Stimulated activated CD8-positive, alpha-beta memory T cell treated with anti-CD3 and anti-CD28 coated beads, Interleukin-15, amount 100 ng/mL, for 48 hours (primary cell): Measurements from ENCODE around the gene LRRFIP1.
"Not testable (repeated sequence)": the region's sequence is repeated elsewhere in the genome, so short reads cannot be mapped to it uniquely, and the experiment has no call there.

Source experiments
- DNase-seq, 2 donors: peaks; one replicate each; pipeline ENCODE4 v3.0.0-alpha.2; 2020; ENCODE audit warnings: low read depth in 2 of 2

LRRFIP1 gene, protein sequence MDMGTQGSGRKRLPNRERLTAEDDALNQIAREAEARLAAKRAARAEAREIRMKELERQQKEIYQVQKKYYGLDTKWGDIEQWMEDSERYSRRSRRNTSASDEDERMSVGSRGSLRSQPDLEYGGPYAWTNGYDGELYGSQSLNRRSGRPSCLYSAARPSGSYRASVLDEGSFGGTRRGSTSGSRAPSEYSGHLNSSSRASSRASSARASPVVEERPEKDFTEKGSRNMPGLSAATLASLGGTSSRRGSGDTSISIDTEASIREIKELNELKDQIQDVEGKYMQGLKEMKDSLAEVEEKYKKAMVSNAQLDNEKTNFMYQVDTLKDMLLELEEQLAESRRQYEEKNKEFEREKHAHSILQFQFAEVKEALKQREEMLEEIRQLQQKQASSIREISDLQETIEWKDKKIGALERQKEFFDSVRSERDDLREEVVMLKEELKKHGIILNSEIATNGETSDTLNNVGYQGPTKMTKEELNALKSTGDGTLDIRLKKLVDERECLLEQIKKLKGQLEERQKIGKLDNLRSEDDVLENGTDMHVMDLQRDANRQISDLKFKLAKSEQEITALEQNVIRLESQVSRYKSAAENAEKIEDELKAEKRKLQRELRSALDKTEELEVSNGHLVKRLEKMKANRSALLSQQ

DNA sequence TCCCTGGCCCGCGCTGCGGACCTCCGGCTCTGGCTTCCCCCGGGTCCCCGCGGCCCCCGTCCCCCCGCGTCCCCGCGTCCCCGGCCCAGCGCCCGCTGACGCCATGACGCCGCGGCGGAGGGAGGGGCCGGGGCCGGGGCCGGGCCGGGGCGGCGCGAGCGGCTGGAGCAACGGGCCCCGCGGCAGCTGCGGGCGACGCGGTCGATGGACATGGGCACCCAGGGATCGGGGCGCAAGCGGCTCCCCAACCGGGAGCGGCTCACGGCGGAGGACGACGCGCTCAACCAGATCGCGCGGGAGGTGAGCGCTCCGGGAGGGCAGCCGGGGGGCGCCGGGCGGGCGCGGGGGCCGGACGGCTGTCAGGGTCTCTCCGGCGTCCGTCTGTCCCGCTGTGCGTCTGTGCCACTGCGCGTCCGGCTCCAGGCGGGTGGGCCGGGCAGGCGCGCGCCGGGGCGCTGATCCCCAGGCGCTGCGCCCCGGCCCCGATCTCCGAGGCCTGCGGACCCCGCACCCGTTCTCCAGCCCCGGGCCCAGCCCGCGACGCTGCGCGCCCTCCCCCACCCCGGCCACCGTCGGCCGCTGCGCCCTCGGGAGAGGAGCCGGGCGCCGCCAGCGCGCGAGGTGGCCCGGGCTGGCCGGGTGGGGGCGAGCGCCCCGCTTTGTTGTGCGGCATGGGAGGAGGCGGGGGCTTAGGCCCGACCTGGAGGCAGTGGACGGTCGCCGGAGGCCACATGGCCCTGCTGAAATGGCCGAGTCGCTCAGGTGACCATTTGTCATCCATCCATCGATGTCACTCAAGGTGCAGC is at the start of gene LRRFIP1:
TSS of gene LRRFIP1 (plus strand) at position 147 of the 806 bp plus-strand sequence. CDS start at position 205, 58 bp downstream.
- DNase-seq, result no peak

DNA sequence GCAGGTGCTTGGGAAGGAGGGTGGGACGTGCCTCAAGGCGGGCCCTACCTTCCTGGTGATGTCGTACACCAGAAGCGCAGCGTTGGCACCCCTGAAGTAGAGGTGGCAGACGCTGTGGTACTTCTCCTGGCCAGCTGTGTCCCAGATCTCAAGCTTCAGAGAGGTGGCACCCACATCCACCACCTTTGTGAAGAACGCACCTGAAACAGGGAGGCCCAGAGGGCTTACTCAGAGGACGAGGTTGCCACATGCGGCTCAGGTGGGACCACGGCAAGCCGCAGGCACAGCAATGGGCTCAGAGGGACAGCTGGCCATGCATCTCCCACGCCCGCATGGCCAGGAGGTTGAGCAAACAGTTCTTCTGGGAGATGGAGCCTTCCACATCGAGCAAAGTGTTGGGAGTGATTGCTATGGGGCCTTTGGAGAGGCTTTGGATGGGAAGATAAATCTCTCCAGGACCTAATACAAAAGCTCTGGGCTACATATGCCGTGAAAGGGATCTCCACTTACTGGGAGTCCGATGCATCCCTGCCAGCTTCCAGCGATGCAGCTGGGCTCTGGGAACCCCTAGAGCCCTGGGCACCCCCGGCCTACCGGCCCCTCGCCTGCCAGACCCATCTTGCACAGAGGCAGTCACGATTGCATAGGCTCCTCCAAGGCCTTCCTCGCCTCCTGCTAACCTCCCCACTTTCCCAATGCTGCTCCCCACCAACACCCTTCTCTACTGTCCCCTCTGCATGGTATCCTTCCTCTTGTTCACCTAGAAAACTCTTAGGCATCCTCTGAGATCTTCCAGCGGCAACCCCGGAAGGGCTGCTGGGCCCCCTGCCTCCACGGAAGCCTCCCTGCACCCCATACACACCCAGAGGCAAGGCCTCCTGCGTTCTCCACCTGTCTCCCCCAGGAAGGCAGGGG is 49.2 kb upstream of the LRRFIP1 start:
- DNase-seq, result no peak

- DNase-seq, result no peak
Measured at GRCh38 chr2:237581326-237581725, 46.1 kb upstream of the LRRFIP1 start.

DNA sequence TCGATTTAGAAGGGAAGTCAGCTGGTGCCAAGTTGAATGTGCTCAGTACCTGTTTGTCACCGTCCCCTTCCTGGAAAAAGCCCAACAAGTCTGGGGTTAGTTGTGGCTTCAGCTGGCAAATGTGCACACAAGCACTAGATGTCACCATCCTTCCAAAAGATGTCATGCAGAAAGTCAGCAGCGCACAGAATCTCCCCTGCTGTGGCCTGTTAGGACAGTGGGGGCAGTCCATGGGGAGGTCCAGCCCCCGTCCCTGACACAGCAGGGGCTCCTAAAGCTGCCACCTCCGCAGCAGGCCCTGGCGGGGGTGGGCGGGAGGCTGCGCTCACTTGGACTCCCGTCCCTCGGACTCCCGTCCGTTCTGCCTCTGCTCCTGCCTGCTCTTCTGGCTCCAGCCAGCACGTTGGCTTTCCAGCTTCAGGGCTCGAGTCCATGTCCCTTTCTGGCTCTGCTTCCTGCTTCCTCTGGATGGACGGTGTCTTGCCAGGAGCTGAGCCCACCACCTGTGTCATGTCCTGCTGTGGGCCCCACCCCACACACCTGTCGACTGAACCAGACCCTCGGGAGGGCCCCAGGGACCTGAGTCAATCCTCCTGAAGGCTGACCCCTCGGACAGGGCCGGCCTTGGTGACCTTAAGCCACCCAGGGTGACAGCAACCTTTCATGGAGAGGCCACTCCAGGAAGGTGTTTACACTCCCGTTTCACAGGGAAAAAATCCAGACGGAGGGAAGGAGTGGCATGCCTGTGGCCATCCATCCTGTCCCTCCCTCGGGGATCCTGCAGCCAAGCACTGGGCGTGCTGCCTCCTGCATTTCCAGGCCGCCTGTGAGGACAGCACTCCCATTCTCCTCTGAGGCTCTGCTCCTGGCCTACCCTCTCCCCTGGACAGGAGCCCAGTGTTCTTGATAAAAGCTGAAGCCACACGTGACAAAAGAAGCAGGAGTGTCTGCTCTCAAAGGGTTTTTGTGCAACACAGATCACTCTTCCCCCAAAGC is 45.3 kb upstream of the LRRFIP1 start:
- DNase-seq, result peak; percentile 44 to 60

GRCh38 chr2:237583385-237584295 is 43.7 kb upstream of the LRRFIP1 start:
- no peak for DNase-seq

- DNase-seq, result no peak
Measured at GRCh38 chr2:237585590-237586221, 41.7 kb upstream of the LRRFIP1 start.

DNA sequence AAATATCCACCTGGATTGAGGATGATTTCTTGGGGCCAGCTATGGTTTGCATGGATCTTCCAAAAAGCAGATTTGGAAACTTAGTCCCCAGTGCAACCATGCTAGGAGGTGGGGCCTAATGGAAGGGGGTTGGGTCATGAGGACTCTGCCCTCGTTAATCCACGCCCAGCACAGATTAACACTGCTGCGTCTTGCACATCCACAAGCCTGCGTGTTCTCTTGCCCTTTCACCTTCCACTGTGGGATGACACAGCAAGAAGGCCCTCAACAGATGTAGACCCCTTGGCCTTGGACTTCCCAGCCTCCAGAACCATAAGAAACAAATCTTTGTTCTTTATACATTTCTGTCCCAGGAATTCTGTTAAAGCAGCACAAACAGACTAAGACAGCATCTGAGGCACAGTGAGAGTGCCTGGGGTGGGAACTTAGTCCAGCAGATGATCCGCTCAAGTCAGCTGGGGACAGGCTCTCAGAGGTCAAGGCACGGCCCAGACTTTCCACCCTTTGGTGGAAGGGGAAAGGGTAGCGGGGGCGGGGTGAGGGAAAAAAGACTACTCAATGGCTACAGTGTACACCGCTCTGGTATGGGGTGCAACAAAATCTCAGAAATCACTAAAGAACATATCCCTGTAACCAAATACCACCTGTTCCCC is 39.2 kb upstream of the LRRFIP1 start:
- no peak for DNase-seq

DNA sequence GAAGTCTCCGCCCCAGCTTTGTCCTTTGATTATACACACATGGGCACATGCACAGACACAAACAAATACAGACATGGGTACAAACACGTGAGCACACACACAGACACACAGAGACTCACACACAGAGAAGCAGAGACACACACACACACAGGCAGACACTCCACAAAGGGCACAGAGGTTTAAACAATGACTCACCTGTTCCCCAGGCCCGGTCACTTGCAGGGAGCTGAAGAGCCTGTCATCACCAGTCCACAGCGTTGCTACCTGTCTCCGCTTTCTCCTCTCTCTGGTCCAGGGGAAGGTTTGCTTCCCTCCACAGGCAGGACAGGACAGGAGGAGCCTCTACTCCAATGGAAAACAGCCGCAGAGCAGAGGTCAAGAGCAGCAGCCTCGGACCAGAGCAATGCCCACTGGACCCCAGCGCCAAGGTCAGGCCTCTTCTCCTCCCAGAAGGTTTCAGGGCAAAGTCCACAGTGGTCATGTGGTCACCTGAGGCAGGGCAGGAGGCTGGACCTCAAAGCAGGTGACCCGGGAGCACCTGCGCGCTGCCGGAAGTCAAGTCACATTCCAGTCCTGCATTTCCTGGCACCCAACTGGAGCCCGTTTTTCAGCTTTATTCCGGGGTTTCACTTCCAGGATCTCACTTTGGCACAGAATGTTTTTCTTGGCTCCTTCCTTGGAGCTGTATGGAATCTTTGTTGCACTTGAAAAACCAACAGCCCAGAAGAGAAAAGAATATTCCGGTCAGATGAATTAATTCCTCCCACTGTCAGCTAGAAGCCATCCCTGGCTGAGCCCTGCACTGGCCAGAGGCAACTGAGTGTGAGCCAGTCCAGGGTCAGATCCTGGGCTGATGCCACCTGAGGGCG is 36.9 kb upstream of the LRRFIP1 start, which contains the start of gene RAB17:
TSS of gene RAB17 (minus strand) at position 463 of the 869 bp plus-strand sequence. CDS start 4,580 bp downstream, outside the sequence.
- DNase-seq, result no peak

DNA sequence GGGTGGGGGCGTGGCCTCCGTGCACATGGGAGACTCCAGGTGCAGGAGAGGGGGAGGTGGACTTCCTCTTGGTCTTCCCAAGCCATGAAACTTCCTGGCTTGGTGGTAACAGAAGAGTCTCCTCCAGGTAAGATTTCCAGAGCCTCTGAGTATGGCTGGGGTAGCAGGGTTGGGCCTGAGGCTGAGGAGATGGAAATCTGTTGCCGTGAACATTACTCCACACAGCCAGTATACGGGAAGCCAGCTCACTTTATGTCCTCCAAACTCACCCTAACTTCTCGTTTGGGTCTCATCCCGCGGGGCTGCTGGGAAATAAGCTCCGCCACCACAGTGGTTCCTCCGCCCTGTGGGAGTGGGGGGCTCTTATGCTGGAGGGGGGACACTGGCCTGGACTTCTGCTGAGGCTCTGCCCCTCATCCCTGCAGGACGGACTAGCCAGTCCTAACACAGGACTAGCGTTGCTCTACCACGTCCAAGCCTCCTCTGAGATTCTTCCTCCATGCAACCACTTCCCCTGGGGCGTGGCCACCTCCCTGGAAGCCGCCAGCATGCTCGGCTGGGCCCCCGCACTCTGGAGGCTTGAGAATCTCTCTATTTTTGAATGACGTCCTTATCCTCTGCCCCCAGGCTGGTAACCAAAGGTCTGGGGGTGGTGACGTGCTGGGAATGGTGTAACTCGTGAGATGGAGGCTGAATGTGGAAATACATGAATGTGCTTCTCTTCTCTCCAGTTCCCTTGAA is 36.1 kb upstream of the LRRFIP1 start:
- DNase-seq, result no peak

DNA sequence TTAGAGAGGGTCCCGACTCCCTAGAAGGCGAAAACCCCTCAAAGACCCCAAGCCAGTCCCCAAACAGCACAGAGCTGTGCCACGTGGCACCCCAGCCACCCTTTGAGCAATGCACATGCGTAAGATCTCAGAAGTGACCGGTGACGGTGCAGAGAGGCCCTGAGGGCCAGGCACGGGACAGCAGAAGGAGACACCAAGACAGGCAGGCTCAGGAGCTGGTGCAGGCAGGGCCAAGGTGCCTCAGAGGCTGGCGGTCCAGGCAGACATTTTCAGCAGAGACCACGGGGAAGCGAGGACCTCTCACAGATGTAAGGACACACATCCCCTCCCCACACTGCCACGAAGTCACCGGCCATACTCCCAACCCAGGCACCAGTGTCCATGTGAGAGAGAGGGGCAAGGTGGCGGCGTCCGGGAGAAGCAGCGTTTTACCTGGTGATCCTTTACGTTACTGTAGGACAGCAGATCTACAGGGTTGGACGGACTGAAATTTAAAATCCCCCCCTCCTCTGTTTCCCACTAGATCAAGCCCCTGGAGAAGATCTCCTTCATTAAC is 34.9 kb upstream of the LRRFIP1 start:
- DNase-seq, result no peak

DNA sequence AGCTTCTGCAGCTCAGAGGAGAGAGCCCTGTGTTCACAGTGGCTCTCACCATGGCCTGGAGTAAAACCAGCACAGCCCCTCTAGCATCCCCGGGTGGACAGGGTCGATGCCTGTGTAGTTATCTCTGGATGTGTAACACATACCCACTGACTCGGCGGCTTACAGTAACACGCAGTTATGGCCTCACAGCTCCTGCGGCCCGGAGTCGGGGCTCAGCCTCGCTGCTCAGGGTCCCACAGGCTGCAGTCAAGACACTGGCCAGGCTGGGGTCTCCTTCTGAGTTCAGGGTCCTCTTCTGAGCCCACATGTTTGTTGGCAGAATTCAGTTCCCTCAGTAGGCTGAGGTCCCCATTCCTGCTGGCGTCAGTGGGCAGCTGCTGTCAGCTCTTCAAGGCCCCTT is 34.4 kb upstream of the LRRFIP1 start:
- no peak for DNase-seq

GRCh38 chr2:237593596-237594320 is 33.6 kb upstream of the LRRFIP1 start:
- no peak for DNase-seq

DNA sequence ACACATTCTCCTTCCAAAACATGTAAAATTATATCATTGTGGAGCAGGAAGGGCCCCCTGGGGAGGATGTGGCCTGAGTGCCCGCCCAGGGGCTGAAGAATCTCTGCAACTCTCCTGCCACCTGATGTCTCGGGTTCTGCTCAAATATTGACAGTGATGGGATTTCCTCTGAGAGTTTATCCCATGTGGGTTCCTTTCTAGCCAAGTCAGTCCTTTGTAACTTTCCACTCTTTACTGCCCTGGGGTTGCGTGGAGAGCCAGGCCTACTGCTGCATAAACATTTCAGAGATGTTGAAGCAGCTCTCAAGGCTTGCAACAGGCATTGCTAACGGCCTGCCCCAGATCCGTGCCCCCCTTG is 32.9 kb upstream of the LRRFIP1 start:
- no peak for DNase-seq

- not testable (repeated sequence) for DNase-seq
Measured at GRCh38 chr2:237595829-237596519, 31.4 kb upstream of the LRRFIP1 start.
